Sciatic nerve (tissue), 2 donors: ENCODE data around the gene ATP4A. TPM values are rescaled to one million over a fixed set of nuclear protein-coding genes. Genes with fewer than 3 reads are reported as not detected.
A peak's percentile ranks its signal among the peaks of the same experiment; 100 is the strongest.

Experiments used
- ATAC-seq: fragments of 200-7000 bp; cut with Tn5 transposase; one replicate; pipeline ENCODE4 v1.9.1; 2020; ENCODE audit warnings: mild to moderate bottlenecking, moderate library complexity
- DNase-seq: peaks from one replicate; pipeline ENCODE4 v3.0.0-alpha.2; 2020; ENCODE audit warnings: low spot score
- intact Hi-C: fragments of 100-400 bp; cut with DNase I; formaldehyde crosslinking; loops from one replicate; pipeline ENCODE4 v1.14.2; 2022
- total RNA-seq: library from RNA; stranded (reverse); fragmentation: NEBNext Ultra II Directional; extraction: Animal tissue kit (Norgen Biotek cat#: 25700); gene quantifications from one replicate; pipeline ENCODE4 v1.2.1, GENCODE V29; 2021
- donor health status: DM: no; HTN: no; CAD: no.
- donor health status: DM: no; HTN: no; CAD: no.

Gene ATP4A
- total RNA-seq, 1 donor from 2014 or later: not detected

DNA sequence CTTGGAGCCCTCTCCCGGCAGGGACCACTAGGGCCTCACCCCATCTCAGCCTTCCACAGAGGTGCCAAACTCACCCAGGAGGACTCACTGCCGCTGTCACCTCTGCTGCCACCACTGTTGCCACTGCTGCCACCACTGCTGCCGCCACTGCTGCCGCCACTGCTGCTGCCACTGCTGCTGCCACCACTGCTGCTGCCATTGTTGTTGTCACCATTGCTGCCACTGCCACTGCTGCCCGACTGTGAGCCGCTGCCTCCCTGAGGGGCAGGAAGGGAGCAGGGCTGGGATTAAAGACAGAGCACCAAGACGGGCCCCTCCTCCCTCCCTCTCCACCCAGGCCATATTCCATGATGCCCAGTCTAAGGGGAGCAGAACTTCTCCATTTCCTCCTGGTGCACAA is 52.1 kb downstream of the ATP4A start:
- no peak for DNase-seq
- intact Hi-C loops: no loop called here
- ATAC-seq: no peak

DNA sequence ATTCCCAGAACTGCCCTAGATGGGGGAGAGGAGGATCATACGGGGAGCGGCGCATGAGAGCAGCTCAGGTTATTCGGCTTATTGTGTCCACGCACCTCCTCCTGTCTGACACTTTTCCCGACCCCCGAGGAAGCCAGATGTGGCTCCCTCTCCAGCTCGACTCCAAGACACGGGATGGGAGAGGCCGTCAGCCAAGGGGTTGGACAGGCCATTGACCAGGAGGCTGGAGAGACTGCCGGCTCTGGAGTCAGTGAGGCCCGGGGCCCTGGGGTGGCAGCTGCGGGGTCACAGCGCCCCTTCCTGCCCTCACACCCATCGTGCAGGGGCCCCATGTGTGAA is 52.9 kb downstream of the ATP4A start:
- ATAC-seq (peak; percentile 5), DNase-seq (no peak)
- intact Hi-C loops: no loop called here

DNA sequence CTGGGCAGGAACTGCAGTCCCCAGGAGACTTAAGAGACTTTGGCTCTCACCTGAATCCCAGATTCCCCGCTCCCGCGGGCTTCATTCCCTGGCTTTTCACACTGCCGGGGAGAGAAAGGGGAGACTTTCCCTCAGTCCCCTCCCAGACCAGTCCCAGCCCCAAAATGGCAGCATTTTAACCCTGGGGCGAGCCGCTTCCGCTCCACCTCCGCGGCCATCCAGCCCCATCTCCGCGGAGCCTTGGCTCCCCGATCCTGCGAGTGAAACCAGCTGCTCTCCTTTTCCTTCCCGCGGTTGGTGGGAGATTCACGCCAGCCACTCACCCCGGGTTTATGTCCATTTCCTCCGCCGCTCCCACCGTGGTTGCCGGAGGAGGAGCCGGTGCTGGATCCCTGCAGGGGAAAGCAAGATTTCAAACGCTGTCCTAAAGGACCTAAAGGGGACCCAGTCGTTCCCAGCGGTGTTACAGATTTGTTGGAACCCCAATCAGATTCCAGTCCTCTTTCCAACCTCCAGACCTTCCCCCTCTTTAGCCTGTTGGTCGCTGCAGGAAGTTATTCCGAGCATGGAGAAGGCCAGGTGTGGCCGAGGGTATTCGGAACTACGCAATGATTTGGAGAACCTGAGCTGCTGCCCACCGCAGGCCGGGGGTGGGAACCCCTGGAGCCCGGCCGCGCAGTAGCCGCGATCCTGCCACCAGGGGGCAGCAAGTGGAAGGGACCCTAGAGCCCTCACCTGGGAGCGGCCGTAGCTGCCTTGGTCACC is 53.4 kb downstream of the ATP4A start:
- DNase-seq (peak; percentile 88), ATAC-seq (peak; percentile 88)
- intact Hi-C loops: no loop called here

GRCh38 chr19:35509018-35509652 is 54.3 kb downstream of the ATP4A start:
- DNase-seq (no peak), ATAC-seq (peak; percentile 47)
- intact Hi-C loops: no loop called here

DNA sequence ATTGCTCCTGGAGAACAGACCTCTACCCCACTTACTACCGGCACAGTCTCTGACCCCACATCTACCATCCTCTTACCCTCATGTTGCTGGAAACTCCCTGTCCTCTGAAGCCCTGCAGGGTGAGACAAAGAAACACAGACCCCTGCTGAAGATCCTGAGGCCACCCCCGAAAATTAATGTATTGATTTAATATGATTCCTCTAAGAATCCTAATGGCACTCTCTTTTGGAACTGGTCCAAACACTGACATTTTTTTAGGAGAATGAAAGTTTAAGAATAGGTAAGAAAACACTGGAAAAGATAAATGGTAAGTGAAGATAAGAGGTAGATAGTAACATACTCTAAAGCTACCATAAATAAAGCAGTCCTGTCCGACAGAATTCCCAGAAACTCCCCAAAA is 55.3 kb downstream of the ATP4A start:
- DNase-seq (no peak), ATAC-seq (no peak)
- intact Hi-C loops: no loop called here

GRCh38 chr19:35507561-35507960 is 55.9 kb downstream of the ATP4A start:
- ATAC-seq (no peak), DNase-seq (no peak)
- intact Hi-C loops: no loop called here

- DNase-seq: no peak
- ATAC-seq: no peak
- intact Hi-C loops: no loop called here
These were observed 57.4 kb downstream of the ATP4A start for GRCh38 chr19:35506011-35506410.

DNA sequence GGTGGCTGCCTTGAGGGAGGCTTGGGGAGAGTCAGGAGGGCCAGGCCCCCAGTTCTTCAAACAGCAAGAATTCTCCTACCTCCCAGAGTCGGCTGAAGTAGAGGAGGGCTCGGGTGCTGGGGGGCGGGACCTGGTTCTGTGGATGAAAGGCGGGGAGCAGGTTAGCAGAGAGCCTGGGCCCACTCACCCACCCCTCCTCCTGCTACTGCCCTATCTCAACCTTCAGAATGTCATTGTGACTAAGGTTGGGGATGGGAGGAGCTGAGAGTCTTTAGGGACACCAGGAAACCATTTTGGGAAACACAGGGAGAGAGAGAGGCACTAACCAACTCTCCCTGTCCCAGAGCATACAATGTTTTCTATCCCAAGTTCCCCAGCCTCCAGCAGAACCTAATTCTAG is 60.7 kb downstream of the ATP4A start:
- intact Hi-C loops: no loop called here
- ATAC-seq (no peak), DNase-seq (no peak)

DNA sequence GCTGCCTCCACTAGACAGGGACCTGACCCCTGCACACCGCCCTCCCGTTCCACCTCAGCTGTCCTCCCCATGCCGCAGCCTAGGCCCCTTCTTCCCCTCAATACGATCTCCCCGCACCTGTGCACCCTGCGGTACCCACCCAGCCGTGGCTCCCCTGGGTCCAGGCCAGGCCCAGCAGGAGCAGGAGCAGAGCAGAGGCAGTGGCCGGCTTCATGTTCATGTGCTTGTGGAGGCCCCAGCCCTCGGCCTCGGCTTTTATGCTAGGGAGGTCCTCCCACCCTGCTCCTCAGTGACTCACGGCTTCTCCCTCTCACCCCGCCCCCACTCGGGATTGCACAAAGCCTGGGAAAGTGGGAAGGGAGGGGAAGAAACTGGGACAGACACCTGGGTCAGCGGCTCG is 61.8 kb downstream of the ATP4A start:
- no peak for DNase-seq
- intact Hi-C loops: no loop called here
- no peak for ATAC-seq

DNA sequence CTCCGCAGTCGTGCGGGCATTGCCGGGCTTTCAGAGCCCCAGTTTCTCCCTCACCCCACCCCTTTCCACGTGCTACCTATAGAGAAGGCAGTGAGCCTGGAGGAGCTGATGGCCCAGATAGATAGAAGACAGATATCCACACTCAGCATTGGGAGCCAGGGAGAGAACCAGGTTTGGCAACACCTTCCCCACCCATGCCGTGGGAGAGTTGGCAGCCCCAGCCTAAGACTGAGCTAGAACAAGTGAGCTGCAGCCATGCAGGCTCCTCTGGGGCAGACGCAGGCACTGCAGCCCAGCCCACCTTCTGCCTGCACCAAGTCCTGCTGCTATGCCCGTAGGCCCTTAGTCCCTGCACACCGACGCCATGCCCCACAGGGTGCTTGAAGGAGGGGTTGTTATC is 62.8 kb downstream of the ATP4A start:
- ATAC-seq: no peak
- no peak for DNase-seq
- intact Hi-C loops: no loop called here

Other genes starting within 250 kb of the ATP4A start
- 23.8 TPM for gene CD22, start 234.5 kb downstream of the ATP4A start, total RNA-seq
- not detected for gene FFAR1, start 215.8 kb downstream of the ATP4A start, total RNA-seq
- 0.76 TPM for gene FFAR3, start 205.2 kb downstream of the ATP4A start, total RNA-seq
- gene GPR42, start 192.6 kb downstream of the ATP4A start, total RNA-seq: 0.58 TPM
- gene FFAR2, start 115.4 kb downstream of the ATP4A start, total RNA-seq: 4.5 TPM
- gene KRTDAP, start 73.2 kb downstream of the ATP4A start, total RNA-seq: not detected
- gene DMKN, start 50.0 kb downstream of the ATP4A start, total RNA-seq: 26.5 TPM
- gene SBSN, start 35.3 kb downstream of the ATP4A start, total RNA-seq: not detected
- gene GAPDHS, start 30.2 kb downstream of the ATP4A start, total RNA-seq: not detected
- gene TMEM147, start 18.0 kb downstream of the ATP4A start, total RNA-seq: 53.9 TPM
- not detected for gene PMIS2, start 22.5 kb upstream of the ATP4A start, total RNA-seq
- gene HAUS5, start 49.1 kb upstream of the ATP4A start, total RNA-seq: 13.5 TPM
- 56.7 TPM for gene RBM42, start 65.4 kb upstream of the ATP4A start, total RNA-seq
- 1.2 TPM for gene ETV2, start 78.1 kb upstream of the ATP4A start, total RNA-seq
- gene COX6B1, start 84.7 kb upstream of the ATP4A start, total RNA-seq: 211 TPM
- gene UPK1A, start 102.9 kb upstream of the ATP4A start, total RNA-seq: not detected
- 0.18 TPM for gene ZBTB32, start 140.9 kb upstream of the ATP4A start, total RNA-seq
- gene KMT2B, start 154.3 kb upstream of the ATP4A start, total RNA-seq: 41.1 TPM
- 10.8 TPM for gene IGFLR1, start 178.8 kb upstream of the ATP4A start, total RNA-seq
- gene U2AF1L4, start 181.8 kb upstream of the ATP4A start, total RNA-seq: 22.9 TPM
- gene PSENEN, start 182.0 kb upstream of the ATP4A start, total RNA-seq: 45.6 TPM
- gene LIN37, start 184.9 kb upstream of the ATP4A start, total RNA-seq: 12.3 TPM
- 79.7 TPM for gene HSPB6, start 193.4 kb upstream of the ATP4A start, total RNA-seq
- 29.4 TPM for gene PROSER3, start 194.5 kb upstream of the ATP4A start, total RNA-seq
- gene ARHGAP33, start 211.9 kb upstream of the ATP4A start, total RNA-seq: 26.8 TPM
- not detected for gene PRODH2, start 249.2 kb upstream of the ATP4A start, total RNA-seq